GM19395 (cell line): ENCODE results near the gene ZNF410.

Source experiments
- ATAC-seq: cut with Tn5 transposase; IDR thresholded peaks from one replicate; pipeline ENCODE4 v1.9.1; 2021; ENCODE audit warnings: mild to moderate bottlenecking, moderate library complexity; ENCODE audit not compliant: unreplicated experiment

Gene ZNF410

DNA sequence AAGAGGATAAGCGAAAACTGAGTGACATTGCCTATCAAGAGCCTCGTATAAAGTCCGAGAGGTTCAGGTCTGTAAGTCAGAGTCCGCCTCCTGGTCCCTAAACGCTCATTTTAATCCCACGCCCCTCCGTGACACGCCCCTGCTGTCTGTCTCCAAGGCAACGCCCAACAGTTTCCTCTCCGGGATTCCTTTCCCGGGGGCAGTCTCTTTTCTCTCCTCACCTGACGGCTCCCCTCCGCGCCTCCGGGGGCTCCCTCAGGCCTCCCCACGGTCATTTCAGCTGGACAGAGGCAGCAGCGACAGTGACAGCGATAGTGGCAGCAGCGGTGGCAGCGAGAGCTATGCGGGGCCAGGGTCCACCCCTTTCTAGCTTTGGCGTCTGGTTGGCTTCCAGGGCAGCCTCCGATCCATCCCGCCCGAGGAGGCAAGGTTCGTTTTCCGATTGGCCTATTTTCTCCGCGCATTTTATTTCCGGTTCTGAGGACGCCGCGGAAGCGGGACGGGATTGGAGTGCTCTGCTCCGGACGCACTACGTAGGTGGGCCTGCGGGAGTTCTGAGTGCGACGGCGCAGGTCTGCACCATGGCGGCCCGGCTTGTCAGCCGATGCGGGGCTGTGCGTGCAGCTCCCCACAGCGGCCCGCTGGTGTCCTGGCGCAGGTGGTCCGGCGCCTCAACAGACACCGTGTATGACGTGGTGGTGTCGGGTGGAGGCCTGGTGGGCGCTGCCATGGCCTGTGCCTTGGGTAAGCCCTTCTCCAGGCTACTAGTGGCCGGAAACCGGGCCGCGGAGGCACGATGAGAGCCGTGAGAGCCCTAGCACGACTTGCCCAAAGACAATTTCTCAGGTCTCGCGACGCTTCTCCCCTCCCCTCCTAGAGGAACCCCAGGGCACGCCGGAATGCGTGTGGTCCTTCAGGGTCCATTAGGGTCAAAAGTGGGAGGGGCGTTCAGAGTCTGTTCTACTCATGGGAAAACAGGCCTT, 63.4 kb downstream of the ZNF410 start, which contains the start of the genes COQ6 and FAM161B:
COQ6 (plus strand) TSS at position 551 of the 983 bp plus-strand sequence; CDS start at position 582, 31 bp downstream.
FAM161B (minus strand) TSS at position 343 of the 983 bp plus-strand sequence; CDS start at position 275, 68 bp downstream.
- ATAC-seq: peak; percentile 88

DNA sequence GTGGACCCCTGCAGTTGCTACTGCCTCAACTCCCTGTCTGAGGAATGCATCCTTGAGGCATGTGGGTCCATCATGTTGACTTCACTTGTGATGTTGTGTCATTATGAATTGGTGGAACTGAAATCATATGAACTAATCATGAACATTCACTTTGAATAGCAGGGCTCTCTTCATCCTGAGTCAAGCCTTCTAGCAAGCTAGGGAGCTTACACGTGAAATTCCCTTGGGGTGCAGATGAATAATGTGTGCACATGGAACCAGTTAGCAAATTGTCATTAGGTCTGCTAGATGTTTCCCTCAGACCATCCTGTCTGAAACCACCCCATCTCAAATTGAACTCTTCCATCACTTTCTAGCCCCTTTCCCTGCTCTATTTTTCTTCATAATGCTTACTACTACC, 67.1 kb downstream of the ZNF410 start:
- no peak for ATAC-seq

DNA sequence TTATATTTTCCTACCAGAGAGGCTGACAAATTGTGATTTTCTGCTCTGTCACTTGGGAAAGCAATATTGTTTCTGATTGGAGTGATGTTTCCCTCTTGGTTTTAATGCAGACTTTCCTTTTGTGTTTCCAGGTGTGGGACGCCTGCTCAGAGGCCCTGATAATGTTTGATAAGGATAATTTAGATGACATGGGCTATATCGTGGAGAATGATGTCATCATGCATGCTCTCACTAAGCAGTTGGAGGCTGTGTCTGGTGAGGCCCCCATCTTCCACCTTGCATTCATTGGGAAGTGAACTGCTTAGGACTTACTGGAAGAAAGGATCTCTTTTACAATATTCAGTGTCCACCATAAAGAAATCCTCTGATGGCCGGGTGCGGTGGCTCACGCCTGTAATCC, 69.0 kb downstream of the ZNF410 start:
- ATAC-seq: no peak

DNA sequence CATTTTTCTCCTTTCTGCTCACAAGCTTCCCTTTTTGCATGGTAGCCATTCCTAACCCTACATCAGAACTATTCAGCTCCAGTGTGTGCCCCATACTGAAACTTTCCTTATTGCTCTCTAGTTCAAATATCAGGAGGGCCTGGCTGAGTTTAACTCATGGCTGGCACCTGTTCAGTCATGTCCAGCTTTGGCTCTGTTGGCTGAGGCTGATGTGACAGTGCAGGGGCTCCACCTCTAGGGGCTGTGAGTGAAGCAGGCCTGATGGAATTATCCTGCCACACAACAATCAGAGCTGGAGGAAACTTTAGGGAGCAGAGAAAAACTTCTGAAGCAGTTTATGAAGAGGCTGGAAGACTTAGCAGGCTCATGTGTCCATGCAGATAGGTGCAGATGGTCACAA, 71.9 kb downstream of the ZNF410 start:
- no peak for ATAC-seq

DNA sequence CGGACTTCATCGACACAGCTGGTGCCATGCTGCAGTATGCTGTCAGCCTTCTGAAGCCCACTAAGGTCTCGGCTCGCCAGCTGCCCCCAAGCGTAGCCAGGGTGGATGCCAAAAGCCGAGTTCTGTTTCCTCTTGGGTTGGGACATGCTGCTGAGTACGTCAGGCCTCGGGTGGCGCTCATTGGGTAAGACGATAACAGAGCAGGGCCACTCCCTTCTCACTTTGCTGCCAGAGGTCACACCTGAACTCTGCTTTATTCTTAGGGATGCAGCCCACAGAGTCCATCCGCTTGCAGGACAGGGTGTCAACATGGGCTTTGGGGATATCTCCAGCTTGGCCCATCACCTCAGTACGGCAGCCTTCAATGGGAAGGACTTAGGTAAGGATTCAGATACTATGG, 74.5 kb downstream of the ZNF410 start:
- no peak for ATAC-seq

DNA sequence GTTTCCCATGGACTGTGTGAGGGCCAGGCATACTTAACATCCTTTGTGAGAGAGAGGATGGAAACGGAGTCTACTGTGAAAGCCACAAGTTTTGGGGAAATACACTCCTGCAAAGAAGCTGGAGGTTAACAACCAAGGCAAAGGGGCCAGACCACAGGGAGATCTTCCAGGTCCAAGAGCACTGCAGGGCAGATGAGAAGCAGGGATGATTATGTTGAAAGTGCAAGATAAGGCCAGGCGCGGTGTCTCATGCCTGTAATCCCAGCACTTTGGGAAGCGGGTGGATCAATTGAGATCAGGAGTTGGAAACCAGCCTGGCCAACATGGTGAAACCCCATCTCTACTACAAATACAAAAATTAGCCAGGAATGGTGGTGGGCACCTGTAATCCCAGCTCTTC, 78.6 kb downstream of the ZNF410 start:
- no peak for ATAC-seq

DNA sequence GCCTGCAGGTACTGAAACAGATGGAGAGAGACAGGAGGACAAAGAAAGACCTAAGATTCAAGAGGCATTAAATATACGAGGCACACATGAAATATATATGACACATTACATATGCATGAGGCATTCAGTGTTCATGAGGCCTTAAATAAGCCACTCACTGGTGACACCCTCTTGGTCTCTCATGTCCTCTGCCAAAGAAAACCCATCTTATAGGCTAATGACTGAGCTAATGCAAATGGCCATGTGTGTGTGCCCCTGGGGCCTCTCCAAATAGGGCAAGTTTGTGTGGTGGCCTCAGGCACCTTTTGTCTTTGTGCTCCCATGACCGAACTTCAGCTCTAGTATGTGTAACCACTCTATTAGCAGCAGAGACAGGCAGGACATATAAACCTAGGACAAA, 82.2 kb downstream of the ZNF410 start:
- ATAC-seq: no peak

DNA sequence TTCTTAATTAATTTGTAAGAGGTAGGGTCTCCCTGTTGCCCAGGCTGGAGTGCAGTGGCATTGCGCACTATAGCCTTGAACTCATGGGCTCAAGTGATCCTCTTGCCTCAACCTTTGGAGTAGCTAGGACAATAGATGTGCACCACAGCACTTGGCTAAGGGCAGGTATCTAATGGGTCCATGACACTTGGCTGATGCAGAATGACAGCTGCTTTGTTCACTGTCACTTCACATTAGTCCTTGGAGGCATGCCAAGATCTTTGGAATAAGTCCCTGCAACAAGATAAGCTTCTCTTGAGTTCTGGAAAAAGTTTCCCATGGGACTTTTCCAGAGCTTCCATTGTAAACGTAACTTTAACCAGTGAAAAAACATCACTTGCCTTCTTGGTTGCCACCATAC, 86.8 kb downstream of the ZNF410 start:
- ATAC-seq: no peak

DNA sequence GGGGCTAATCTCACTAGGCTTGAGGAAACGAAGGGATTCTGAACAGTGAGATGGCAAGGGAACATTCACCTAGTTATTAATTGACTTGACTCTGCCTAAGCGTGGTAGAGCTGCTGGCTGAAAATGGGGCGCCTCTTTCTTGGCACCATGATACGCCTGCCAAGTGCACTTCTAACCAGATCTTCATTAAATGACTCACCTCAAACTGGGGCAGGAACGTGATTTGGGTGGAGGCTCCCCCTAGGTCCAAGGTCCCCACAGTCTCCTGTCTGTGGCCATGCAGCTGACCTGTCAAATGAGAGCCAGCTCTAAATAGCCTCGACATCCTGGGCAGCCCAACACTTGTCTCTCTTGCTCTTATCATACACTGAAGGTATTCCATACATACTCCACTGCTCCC, 89.5 kb downstream of the ZNF410 start:
- ATAC-seq: no peak

DNA sequence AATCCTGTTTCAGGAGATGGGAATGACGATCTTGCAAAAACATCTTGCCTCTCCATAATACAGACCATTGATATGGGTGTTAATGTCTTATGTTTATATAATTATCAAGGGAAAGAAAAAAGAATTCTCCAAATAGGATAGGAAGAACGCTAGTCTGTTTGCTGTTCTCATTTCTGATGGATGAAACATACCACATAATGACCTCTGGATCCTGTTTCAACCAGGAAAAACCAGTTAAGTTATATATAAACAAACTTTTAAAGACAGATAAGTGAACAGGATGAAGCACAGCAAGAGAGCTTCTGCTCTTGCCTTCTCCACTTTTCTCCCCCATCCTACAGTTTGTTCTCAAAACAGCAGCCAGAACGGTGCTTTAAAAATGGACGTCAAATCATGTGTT, 91.2 kb downstream of the ZNF410 start:
- no peak for ATAC-seq
